RWPE1 (cell line): ENCODE data around the gene CHRNG.
A peak's percentile ranks its signal among the peaks of the same experiment; 100 is the strongest.

ENCODE experiments used
- CTCF ChIA-PET: fragments of 350-600 bp; sonication (Branson Sonifier 250); formaldehyde crosslinking; extraction: SDS; loops from one replicate; lab custom pipeline; 2021; lab: Yijun Ruan, JAX
- POLR2A ChIA-PET: fragments of 400-600 bp; formaldehyde crosslinking; extraction: SDS; loops from one replicate; lab custom pipeline; 2020; ENCODE audit warnings: antibody characterized with exemption; ENCODE audit not compliant: low non-redundant PET; lab: Yijun Ruan, JAX
- DNase-seq: peaks from one replicate; pipeline ENCODE4 v3.0.0; 2012; ENCODE audit warnings: low spot score
- H3K27ac ChIP-seq: fragments of 450-650 bp; 2 replicates; pipeline ENCODE4 v1.5.1; 2017
- CTCF ChIP-seq: fragments of 450-650 bp; conservative IDR thresholded peaks from 2 replicates; pipeline ENCODE4 v1.5.1; 2017; ENCODE audit warnings: low read depth, mild to moderate bottlenecking

The CHRNG gene

GRCh38 chr2:232573042-232573441, 33.5 kb downstream of the CHRNG start:
- ChIA-PET POLR2A (no interaction called here), CTCF (interaction anchor here (0.7 kb wide), 1 partner anchor 72 kb away, joined by 3 read pairs; no protein-coding TSS in a partner anchor)
- no peak for DNase-seq
- no peak for TF ChIP-seq CTCF
- no peak overlapping the region for H3K27ac ChIP-seq

GRCh38 chr2:232573771-232574435, 34.4 kb downstream of the CHRNG start:
- CTCF ChIA-PET: no interaction called here
- no peak for TF ChIP-seq CTCF
- POLR2A ChIA-PET: no interaction called here
- no peak for DNase-seq
- peak overlapping the region; percentile 82 for H3K27ac ChIP-seq

DNA sequence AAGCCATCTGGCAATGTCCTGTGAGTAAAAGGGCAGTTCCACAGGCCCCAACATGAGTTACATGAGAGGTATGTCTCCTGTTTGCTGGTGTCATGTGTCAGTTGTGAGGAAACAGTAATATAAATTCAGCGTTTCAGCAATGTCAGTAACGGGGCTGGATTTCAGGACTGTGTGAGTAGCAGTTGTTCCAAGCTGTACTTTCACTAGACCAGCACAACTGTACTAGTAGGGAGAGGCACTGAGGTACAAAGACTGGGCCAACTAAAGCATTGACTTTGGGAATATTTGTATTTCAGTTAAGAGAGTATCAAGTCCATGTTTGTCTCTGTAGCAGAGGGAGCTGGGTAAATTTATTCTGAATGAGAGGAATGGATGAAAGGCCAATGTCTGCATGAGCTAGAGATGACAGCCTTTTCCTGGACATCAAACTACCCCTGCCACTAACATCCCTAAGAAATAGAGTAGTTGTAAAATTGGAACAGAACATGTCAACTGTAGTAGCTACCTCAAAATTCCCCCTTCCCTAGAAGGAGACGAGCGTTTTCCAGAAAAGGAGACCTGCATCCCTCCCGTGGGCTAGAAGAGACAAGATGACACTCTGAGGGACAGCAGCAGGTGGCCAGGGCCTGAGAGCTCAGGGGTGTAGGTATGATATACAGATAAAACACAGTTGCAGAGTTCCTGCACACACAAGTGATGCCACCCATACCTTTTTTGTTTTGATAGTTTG, 35.3 kb downstream of the CHRNG start:
- peak; percentile 49 for DNase-seq
- ChIA-PET POLR2A (interaction anchor here (0.5 kb wide), 1 partner anchor 917 kb away, joined by 3 read pairs; no protein-coding TSS in a partner anchor), CTCF (no interaction called here)
- peak overlapping the region; percentile 82 for H3K27ac ChIP-seq
- no peak for TF ChIP-seq CTCF

DNA sequence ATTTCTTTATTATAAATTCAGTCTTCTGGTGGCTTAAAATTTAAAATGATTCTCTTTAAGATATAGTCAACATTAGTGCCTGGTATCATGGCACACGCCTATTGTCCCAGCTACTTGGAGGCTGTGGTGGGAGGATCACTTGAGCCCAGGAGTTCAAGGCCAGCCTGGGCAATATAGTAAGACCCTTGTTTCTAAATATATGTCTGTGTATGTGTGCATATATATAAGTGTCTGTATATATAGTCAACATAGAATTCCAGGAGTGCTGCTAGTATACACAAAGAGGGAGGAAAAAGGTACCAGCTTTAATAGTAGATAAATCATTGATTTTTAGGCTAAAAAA, 35.9 kb downstream of the CHRNG start:
- CTCF ChIA-PET: no interaction called here
- DNase-seq: no peak
- peak overlapping the region; percentile 82 for H3K27ac ChIP-seq
- POLR2A ChIA-PET: no interaction called here
- TF ChIP-seq CTCF: no peak

DNA sequence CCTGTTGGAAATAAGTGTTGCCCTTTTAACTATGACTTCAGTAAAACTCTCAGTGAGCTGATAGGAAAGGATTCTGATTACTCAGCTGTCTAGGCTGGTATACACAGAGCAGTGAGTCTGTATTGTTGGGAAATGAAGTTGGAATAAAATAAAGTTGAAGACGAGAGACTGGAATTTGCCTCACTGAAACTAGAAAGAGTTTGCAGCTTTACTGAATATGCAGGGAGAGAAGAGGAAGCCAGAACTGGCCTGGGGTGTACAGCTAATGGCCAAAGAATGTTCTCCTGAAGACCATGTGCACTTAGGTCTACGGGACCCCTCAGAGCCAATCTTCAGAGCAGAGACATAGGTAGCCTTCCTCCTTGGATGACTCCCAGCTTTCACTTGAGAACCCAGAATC, 37.5 kb downstream of the CHRNG start:
- ChIA-PET CTCF (no interaction called here), POLR2A (no interaction called here)
- no peak overlapping the region for H3K27ac ChIP-seq
- no peak for TF ChIP-seq CTCF
- no peak for DNase-seq

DNA sequence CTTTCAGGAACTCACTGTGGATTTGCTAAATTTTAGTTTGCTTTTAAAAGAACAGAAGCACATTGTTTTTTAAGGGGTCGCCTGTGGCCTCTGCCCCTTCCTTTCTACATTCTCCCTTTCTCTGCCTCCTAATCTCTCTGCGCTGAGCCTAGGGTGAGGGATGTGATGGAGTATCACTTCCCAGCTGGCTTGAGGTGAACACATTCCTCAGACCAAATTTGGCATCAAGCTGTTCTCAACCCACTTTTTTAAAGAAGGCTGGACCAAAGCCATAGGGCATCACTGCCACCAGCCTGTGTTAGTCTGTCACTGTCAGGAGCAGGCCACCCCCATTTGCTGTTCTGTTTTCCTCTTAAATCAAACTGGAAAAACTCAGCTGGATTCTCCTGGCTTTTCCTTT, 38.3 kb downstream of the CHRNG start:
- CTCF ChIA-PET: interaction anchor here (0.6 kb wide), 1 partner anchor 1275 kb away, joined by 3 read pairs; no protein-coding TSS in a partner anchor
- no peak for DNase-seq
- no peak for TF ChIP-seq CTCF
- H3K27ac ChIP-seq: no peak overlapping the region
- POLR2A ChIA-PET: no interaction called here
